GM19324 (cell line): ENCODE results near the gene BTG1.

Experiments
- ATAC-seq: cut with Tn5 transposase; IDR thresholded peaks from one replicate; pipeline ENCODE4 v1.9.1; 2021; ENCODE audit warnings: mild to moderate bottlenecking, moderate library complexity; ENCODE audit not compliant: unreplicated experiment, low FRiP score

The BTG1 gene

GRCh38 chr12:92134638-92135274 lies 10.9 kb downstream of the BTG1 start:
- no peak for ATAC-seq

DNA sequence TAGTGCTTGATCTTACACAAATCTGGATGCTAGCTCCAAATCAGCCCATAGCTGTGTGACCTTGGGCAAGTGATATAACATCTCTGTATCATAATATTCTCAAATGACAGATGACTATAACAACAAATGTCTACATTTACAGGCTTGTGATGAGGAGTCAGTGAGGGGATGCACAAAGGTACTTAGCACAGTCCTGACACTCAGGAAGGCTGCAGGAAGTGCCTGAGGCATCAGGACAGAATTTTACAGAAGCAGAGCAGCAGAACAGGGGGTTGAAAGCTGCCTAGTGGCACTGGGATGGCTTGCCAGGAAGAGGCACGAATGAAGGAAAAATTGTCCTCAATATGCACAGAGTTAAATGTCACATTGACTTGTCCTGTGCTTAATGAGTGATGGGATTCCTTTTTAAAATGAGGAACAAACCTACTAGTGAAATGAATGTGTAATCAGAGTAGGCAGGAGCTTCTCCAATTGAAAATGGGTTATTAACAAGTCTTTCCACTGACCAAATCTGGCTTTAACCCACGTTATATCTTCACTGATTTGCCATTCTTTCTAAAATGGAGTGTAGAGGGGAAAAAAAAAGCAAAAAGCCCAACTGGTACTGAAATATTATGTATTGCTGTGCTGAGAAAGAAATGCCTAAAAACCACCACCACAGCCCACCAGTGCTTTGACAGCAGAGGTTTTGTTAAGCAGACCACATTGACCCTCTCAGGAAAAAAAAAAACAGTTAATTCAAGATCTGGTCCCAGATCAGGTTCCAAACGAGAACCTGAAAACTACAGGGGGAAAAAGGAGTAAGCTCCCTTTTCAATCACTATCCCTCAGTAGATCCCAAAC lies 11.6 kb downstream of the BTG1 start:
- ATAC-seq = no peak

DNA sequence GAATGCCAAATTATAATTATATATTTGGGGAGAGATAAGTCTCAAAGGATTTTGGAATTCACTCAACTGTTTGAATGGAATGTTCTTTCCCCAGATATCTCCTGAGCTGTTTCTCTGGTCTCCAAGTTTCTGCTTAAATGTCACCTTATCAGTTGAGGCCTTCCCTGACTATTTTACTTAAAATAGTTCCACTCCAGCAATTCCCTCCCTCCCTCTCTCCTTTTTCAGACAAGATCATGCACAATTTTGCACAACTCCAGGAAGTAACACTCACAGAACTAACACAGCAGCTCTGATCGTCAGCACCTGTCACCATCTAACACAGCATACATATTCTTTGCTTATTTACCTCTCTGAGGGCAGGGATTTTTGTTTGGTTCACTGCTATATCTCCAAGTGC lies 12.5 kb downstream of the BTG1 start:
- ATAC-seq = no peak

- no peak for ATAC-seq
Measured at GRCh38 chr12:92132288-92132687, 13.4 kb downstream of the BTG1 start.

DNA sequence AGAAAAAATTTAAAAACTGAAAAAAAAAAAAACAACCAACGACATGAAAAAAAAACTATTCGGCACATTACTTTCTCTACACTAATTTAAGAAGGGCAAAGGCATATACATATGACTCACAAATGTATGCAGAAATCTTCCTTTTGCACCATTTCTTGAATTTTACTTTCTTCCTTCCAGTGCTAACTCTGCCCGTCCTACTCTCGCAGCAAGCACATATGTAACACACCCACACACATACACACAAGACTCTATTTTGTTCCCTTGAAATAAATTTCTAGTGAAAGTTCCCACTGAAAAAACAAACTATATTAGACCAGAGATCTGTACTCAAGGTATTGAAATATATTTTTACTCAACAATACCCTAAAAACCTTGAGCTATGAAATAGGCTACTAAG lies 14.6 kb downstream of the BTG1 start:
- ATAC-seq = no peak

- no peak for ATAC-seq
Measured at GRCh38 chr12:92129609-92130008, 16.0 kb downstream of the BTG1 start.

- ATAC-seq = no peak
Measured at GRCh38 chr12:92128612-92129011, 17.0 kb downstream of the BTG1 start.

DNA sequence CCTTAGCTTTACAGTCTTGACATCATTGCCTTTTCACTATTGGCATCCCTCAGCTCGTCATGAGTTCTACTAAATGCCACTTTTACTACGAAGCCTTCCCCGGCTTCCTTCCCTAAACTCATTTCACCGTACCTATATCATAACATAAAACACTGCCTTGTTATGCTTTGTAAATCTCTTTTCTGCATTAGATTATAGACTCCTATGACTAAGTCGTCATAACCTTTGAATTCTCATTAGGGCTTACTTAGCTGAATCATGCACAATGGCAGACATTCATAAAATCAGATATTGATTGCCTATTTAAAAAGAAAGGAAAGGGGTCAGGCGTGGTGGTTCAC lies 21.0 kb downstream of the BTG1 start:
- peak; percentile 41 for ATAC-seq

GRCh38 chr12:92123780-92124688 lies 21.6 kb downstream of the BTG1 start:
- peak; percentile 44 for ATAC-seq

DNA sequence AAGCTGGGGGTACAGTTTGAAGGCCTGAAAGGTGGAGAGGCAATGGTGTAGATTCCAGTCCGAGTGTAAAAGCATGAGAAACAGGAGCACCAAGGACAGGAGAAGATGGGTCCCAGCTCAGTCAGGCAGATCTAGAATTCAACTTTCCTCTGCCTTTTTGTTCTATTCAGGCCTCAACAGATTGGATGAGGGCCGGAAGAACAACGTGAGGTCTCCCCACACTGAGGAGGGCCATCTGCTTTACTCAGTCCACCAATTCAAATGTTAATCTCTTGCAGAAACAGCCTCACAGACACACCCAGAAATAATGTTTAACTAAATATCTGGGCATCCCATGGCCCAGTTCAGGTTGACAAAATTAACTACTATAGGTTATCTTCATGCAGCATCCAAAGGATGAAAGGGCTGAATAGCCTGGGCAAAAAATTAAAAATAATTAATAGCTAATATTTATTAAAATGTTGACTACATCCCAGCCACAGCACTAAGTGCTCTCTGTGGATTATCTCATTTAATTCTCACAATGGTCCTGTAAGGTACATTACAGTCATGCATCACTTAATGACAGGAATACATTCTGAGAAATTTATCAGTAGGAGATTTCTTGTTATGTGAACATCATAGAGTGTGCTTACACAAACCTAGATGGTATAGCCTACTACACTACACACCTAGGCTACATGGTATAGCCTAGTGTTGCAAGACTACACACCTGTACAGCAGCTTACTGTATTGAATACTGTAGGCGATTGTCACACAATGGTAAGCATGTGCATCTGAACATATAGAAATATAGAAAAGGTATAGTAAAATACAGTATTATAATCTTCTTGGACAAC lies 22.5 kb downstream of the BTG1 start:
- ATAC-seq = no peak

GRCh38 chr12:92121826-92122225 lies 23.8 kb downstream of the BTG1 start:
- no peak for ATAC-seq

- no peak for ATAC-seq
Measured at GRCh38 chr12:92118826-92119536, 26.7 kb downstream of the BTG1 start.

DNA sequence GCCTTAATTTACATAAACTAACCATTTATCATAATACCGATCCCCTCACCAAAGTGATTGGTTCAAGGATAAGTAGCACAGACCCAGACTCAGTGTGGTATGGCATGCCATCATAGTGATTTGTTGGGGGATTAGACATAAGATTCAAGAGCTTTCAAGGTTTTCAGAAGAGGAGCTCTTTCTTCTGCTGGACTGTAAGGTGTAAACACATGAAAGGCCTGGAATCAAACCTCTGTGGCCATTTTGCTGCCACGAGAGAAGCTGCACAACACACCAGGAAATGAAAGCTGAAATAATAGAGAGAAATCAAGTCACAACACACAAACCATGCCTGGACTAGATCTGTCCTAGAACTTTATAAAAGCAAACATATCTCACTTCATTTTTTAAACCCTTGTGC lies 30.8 kb downstream of the BTG1 start:
- ATAC-seq = no peak

GRCh38 chr12:92111256-92111655 lies 34.4 kb downstream of the BTG1 start:
- no peak for ATAC-seq

DNA sequence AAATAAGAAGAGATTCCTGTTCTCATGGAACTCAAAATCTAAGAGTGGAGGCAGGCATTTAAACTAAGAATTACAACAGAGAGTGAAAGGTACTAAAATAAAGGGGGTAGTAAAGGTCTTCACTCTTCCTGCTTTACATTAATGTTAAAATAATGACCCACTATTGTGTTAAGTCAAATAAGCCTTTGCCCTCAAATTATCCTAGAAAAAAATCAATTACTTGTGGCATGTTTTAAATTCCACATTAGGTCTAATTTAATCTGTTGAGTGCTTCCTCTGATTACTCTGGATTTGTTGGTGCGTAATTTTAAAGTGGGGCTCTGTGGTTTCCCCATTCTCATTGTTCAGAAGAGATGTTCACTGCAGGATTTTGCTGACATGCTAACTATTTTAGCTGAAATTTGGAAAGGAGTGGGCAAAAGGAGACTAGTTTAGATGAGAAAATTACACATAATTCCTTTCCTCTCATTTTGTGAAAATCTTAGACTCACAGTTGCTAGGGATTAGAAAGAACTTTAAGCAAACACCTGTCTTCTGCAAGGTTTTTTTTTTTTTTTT lies 35.5 kb downstream of the BTG1 start:
- no peak for ATAC-seq

- ATAC-seq = no peak
Measured at GRCh38 chr12:92109613-92110012, 36.0 kb downstream of the BTG1 start.

DNA sequence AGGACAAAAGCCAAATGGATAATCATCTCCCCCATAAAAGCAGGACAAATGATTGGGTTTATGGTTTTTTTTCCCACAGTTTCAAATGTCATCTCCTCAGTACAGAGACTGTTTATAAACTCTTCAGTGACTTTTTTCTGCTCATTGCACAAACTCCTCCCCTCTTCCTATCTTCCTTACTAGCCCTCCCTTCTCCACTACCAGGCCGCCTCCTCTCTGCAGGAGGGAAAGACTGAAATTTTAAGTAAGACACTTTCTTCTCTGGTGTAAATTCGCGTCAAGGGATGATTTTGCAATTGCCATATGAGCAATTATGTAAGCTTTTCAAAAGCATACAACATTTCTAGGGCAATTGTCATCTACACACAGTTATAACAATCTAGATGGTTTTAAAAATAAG lies 37.0 kb downstream of the BTG1 start:
- no peak for ATAC-seq

DNA sequence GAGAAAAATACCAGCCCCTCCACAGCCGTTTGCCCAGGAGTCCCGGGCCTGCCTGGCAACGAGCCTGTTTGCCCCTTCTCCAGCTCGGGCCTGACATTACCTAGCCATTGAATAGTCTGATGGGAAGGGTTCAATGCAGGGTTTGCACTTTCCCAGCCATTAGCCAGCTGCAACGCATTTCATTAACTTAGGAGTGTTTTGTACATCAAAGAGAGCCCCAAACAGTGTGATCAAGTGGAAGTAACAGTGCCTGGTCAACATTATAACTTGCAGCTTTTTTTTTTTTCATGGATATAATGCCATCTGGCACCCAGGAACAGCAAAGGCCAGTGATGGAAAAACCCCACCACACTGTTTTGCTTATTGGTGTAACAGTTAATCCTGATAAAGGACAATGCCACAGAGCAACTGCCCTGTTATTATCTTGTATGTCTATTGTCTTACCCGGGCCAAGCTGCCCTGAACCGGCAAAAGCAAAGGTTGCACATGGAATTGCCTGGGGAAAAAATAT lies 38.0 kb downstream of the BTG1 start:
- ATAC-seq = no peak

GRCh38 chr12:92107094-92107493 lies 38.6 kb downstream of the BTG1 start:
- no peak for ATAC-seq
